ENCODE results near the gene PCBP3.
"Not testable (repeated sequence)": the region's sequence is repeated elsewhere in the genome, so short reads cannot be mapped to it uniquely, and the experiment has no call there.

Gene PCBP3

GRCh38 chr21:45892156-45892915 is 248.8 kb downstream of the PCBP3 start:
- TF ChIP-seq CTCF (IDR thresholded peaks at IDR 0.05) = no peak
- TF ChIP-seq ZFX (IDR thresholded peaks at IDR 0.05; ENCODE audit: borderline replicate concordance) = no peak
- no peak overlapping the region for H3K27ac ChIP-seq

- TF ChIP-seq CTCF (IDR thresholded peaks at IDR 0.05) = no peak
- TF ChIP-seq ZFX (IDR thresholded peaks at IDR 0.05; ENCODE audit: borderline replicate concordance) = no peak
- H3K27ac ChIP-seq = no peak overlapping the region
Observed at GRCh38 chr21:45892916-45893739, 249.6 kb downstream of the PCBP3 start.

- no peak overlapping the region for H3K27ac ChIP-seq
- no peak for TF ChIP-seq CTCF (IDR thresholded peaks at IDR 0.05)
- TF ChIP-seq ZFX (IDR thresholded peaks at IDR 0.05; ENCODE audit: borderline replicate concordance) = no peak
Observed at GRCh38 chr21:45893740-45894449, 250.4 kb downstream of the PCBP3 start.

- TF ChIP-seq CTCF (IDR thresholded peaks at IDR 0.05) (no peak), ZFX (IDR thresholded peaks at IDR 0.05; ENCODE audit: borderline replicate concordance) (no peak)
- no peak overlapping the region for H3K27ac ChIP-seq
Observed at GRCh38 chr21:45894450-45894825, 250.9 kb downstream of the PCBP3 start.

GRCh38 chr21:45894906-45895777 is 251.6 kb downstream of the PCBP3 start:
- no peak overlapping the region for H3K27ac ChIP-seq
- TF ChIP-seq ZFX (IDR thresholded peaks at IDR 0.05; ENCODE audit: borderline replicate concordance) (no peak), CTCF (IDR thresholded peaks at IDR 0.05) (no peak)

- no peak overlapping the region for H3K27ac ChIP-seq
- TF ChIP-seq ZFX (IDR thresholded peaks at IDR 0.05; ENCODE audit: borderline replicate concordance) (no peak), CTCF (IDR thresholded peaks at IDR 0.05) (no peak)
Observed at GRCh38 chr21:45895778-45896370, 252.3 kb downstream of the PCBP3 start.

- not testable (repeated sequence) for H3K27ac ChIP-seq
Observed at GRCh38 chr21:45896431-45896830, 252.9 kb downstream of the PCBP3 start.

All from 22Rv1 (cell line).